HG03575 (cell line): ENCODE results near the gene MICAL2.

Experiments used
- ATAC-seq: cut with Tn5 transposase; IDR thresholded peaks from one replicate; pipeline ENCODE4 v1.9.1; 2021; ENCODE audit not compliant: unreplicated experiment, insufficient number of reproducible peaks, low FRiP score; ENCODE audit errors: extremely low read depth

MICAL2 gene

GRCh38 chr11:12281571-12282478, 171.4 kb downstream of the MICAL2 start:
- ATAC-seq, result no peak

GRCh38 chr11:12282676-12283075, 172.3 kb downstream of the MICAL2 start:
- no peak for ATAC-seq

DNA sequence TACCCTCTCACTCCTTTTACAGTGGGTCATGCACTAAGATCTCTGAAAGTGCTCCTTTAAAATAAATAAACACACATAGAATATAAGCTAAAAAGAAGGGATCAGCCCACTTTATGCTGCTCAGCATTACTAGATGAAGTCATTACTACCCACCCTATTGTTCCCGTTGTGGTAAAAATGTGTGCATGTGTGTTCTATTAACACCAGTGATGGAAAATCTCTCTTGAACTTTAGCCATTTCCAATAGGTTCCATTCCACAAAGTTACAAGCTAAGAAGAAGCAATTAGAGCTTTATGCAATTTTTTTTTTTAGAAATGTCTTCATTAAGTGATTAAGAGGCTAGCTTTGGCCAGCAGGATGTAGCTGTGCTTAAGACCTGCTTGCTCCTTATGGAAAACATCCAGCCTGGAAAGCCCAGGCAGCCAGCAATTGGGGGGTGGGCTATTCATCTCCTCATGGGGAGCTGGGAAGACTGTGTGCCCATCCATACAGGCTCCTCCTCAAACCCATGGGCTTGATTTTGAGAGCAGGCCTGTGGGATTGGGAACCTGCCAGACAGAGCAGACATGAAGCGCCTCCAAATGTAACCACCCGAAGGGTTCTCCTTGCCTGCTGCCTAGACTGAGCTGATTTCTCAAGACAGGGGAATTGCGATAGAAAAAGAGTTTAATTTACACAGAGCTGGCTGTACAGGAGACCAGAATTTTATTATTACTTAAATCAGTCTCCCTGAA, 174.1 kb downstream of the MICAL2 start:
- ATAC-seq, result no peak

GRCh38 chr11:12285106-12285505, 174.7 kb downstream of the MICAL2 start:
- no peak for ATAC-seq

- no peak for ATAC-seq
These were observed 175.4 kb downstream of the MICAL2 start for GRCh38 chr11:12285811-12286222.

DNA sequence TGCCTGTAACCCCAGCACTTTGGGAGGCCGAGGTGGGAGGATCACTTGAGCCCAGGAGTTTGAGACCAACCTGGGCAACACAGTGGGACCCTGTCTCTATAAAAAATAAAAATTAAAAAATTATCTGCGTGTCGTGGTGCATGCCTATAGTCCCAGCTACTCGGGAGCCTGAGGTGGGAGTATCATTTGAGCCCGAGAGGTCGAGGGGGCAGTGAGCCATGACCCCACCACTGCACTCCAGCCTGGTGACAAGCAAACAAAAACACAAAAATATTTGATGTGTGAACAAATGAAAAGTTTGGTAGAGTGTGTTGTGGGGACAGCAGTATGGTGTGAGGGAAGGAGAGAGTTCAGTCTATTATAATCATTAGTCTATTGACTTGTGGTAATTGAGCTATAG, 176.2 kb downstream of the MICAL2 start:
- no peak for ATAC-seq

- ATAC-seq, result no peak
These were observed 176.6 kb downstream of the MICAL2 start for GRCh38 chr11:12287009-12287373.

DNA sequence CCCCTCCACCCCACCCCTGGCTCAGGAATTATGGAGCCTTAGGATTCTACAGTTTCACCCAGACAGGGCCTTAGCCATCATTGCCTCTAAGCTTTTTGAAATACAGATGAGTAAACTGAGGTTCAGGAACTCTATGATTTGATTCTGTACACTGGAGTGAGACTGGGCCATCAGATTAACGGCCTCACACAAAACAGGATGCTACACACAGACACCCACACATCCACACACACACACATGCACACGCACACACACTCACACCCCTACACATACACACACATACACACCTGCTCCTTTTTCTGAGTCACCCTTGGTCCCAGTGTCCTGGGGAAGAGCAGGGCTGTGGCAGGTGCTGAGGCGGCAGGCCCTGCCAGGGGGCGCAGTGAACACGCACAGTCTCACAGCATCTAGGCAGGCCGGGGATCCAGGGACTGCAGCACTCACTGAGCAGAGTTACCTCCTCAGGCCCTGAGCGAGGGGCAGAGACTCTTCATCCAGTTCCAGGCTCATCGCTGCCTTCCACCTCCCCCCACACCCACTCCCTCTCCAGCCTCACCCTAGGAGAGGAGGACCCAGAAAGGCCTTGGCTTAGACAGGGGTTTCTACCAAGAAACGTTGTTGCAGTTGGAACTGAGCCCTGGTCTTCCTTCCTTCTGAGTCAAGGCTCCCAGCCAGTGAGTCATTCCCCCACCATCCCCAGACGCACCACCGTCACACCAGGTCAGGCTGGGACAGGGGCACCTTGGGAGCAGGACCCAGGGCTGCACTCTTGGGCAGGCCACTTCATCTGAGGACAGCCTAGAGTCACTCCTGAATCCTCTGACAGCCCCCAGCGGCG, 177.2 kb downstream of the MICAL2 start:
- no peak for ATAC-seq

GRCh38 chr11:12288212-12288930, 178.0 kb downstream of the MICAL2 start:
- ATAC-seq, result no peak

DNA sequence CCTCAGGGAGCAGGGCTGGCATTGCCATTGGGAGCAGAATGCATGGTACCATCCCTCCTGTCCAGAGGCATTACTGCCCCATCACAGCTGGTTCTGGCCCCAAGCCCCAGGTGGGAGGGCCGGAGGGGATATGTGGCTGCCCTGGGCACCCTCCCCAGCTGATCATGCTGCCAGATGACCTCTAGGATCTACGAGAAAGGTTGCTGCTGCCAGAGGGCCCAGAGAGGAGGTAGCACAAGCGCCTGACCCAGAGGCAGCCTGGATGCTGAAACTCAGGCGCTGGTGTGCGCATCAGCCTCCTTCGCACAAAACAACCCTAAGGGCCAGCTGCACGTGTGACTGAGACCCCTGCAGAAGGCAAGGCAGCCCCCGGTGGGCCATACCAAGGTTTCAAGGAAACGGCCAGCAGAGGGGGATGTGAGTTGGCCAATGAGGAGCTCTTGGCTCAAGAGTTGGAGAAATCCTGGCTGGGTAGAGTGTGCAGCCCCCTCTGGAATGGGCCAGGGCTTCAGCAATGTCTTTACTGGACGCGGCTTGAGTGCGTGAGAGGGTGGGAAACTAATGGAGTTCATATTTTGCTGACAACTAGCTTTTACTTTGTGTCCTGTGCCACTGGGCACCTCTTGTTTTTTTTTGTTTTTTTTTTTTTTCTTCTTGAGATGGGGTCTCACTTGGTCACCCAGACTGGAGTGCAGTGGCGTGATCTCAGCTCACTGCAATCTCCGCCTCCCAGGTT, 178.7 kb downstream of the MICAL2 start:
- no peak for ATAC-seq

GRCh38 chr11:12289667-12290476, 179.5 kb downstream of the MICAL2 start:
- ATAC-seq, result no peak

GRCh38 chr11:12290477-12290922, 180.1 kb downstream of the MICAL2 start:
- ATAC-seq, result no peak

GRCh38 chr11:12291313-12291712, 180.9 kb downstream of the MICAL2 start:
- no peak for ATAC-seq

- ATAC-seq, result no peak
These were observed 181.4 kb downstream of the MICAL2 start for GRCh38 chr11:12291766-12292165.

- ATAC-seq, result no peak
These were observed 182.4 kb downstream of the MICAL2 start for GRCh38 chr11:12292766-12293165.

GRCh38 chr11:12293486-12293885, 183.1 kb downstream of the MICAL2 start:
- no peak for ATAC-seq

GRCh38 chr11:12294613-12295012, 184.2 kb downstream of the MICAL2 start:
- no peak for ATAC-seq
